ENCODE measurements around the gene RASGRF1. TPM values are rescaled to one million over a fixed set of nuclear protein-coding genes. Genes with fewer than 3 reads are reported as not detected.

RASGRF1 gene
- total RNA-seq, 3 donors from 2014 or later, result 0.15 to 0.16 TPM; not detected in 1

DNA sequence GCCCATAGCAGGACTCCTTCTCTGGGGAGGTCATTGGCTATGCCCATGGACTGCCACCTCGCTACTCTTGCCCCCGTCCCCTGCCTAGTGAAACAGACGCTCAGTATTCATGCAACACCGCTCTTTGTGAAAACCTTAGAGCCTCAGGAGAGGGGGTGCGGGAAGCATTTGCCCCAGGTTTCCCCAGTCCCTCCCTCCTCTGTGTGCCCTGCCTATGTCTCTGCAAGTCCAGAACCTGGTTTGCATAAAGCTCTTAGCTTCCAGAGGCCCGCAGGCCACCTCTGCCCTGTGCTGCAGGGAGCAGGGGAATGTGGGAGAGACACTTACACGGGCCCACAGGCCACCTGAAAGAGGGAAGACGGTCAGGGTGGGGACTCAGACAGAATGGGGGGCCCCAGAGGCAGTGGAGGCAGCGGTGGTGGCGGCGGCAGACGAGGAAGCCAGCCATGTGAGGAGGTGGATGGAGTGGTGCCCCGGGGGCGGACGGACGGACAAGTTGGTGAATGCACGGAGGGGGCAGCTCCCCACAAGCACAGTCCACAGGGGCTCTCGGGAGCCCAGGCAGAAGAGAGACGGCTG is 111.9 kb downstream of the RASGRF1 start:
- TF ChIP-seq POLR2A (IDR thresholded peaks at IDR 0.05), result no peak
- no peak for TF ChIP-seq POLR2AphosphoS5 (IDR thresholded peaks at IDR 0.05)
- TF ChIP-seq, protein P1, sequence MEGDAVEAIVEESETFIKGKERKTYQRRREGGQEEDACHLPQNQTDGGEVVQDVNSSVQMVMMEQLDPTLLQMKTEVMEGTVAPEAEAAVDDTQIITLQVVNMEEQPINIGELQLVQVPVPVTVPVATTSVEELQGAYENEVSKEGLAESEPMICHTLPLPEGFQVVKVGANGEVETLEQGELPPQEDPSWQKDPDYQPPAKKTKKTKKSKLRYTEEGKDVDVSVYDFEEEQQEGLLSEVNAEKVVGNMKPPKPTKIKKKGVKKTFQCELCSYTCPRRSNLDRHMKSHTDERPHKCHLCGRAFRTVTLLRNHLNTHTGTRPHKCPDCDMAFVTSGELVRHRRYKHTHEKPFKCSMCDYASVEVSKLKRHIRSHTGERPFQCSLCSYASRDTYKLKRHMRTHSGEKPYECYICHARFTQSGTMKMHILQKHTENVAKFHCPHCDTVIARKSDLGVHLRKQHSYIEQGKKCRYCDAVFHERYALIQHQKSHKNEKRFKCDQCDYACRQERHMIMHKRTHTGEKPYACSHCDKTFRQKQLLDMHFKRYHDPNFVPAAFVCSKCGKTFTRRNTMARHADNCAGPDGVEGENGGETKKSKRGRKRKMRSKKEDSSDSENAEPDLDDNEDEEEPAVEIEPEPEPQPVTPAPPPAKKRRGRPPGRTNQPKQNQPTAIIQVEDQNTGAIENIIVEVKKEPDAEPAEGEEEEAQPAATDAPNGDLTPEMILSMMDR (IDR thresholded peaks at IDR 0.05), result no peak
- no peak overlapping the region for H3K4me3 ChIP-seq
- intact Hi-C loops (cut with DNase I; ENCODE audit: low total_unique reads), result no loop called here
- no peaks in the 10 kb centered on the region for H3K4me1 ChIP-seq
- H3K36me3 ChIP-seq, result no peaks in the 10 kb centered on the region
- H3K9me3 ChIP-seq, result no peaks in the 10 kb centered on the region
- no peak for DNase-seq (ENCODE audit: low spot score in 2 of 2)
- no peak overlapping the region for H3K27ac ChIP-seq
- no peaks in the 10 kb centered on the region for H3K27me3 ChIP-seq

- no peak overlapping the region for H3K4me3 ChIP-seq
- no peaks in the 10 kb centered on the region for H3K4me1 ChIP-seq
- TF ChIP-seq POLR2A (IDR thresholded peaks at IDR 0.05) (no peak), POLR2AphosphoS5 (IDR thresholded peaks at IDR 0.05) (no peak)
- TF ChIP-seq, protein P1 (IDR thresholded peaks at IDR 0.05), result no peak
- no peaks in the 10 kb centered on the region for H3K27me3 ChIP-seq
- H3K36me3 ChIP-seq, result no peaks in the 10 kb centered on the region
- no peak overlapping the region for H3K27ac ChIP-seq
- no peaks in the 10 kb centered on the region for H3K9me3 ChIP-seq
- no peak for DNase-seq (ENCODE audit: low spot score in 2 of 2)
- intact Hi-C loops (cut with DNase I; ENCODE audit: low total_unique reads), result no loop called here
Observed at GRCh38 chr15:78977591-78978347, 112.8 kb downstream of the RASGRF1 start.

DNA sequence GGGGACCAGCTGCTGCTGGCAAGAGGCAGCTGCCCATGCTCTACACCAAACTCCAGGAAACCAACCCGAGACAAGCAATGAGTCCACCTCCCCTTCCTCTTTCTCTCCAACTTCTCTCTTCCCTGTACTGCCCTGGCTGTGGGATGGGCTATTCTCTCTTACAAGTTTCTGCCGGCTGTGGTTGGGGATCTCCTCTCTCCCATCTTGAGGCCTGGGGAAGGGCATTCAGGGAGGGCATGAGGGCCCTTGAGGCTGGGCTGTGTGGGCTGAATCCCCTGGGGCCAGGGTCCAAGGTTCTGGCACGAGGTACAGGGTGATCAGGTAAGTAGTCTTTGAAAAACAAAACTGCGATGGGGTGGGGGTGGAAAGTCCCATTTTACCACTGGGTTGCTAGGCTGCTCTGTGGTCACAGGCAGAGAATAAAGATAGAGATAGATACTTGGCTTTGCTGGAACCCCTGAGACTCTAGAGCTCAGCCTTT is 113.4 kb downstream of the RASGRF1 start:
- intact Hi-C loops (cut with DNase I; ENCODE audit: low total_unique reads), result no loop called here
- no peak for DNase-seq (ENCODE audit: low spot score in 2 of 2)

GRCh38 chr15:78976691-78977090 is 113.9 kb downstream of the RASGRF1 start:
- Histone ChIP-seq H3K36me3 (no peaks in the 10 kb centered on the region), H3K27ac (no peak overlapping the region), H3K4me1 (no peaks in the 10 kb centered on the region), H3K9me3 (no peaks in the 10 kb centered on the region), H3K27me3 (no peaks in the 10 kb centered on the region), H3K4me3 (no peak overlapping the region)
- no peak for DNase-seq (ENCODE audit: low spot score in 2 of 2)
- intact Hi-C loops (cut with DNase I; ENCODE audit: low total_unique reads), result no loop called here
- TF ChIP-seq, protein P1 (IDR thresholded peaks at IDR 0.05), result no peak
- TF ChIP-seq POLR2AphosphoS5 (IDR thresholded peaks at IDR 0.05) (no peak), POLR2A (IDR thresholded peaks at IDR 0.05) (no peak)

More for the DNA sequence above, 113.4 kb downstream of the RASGRF1 start:
- no peaks in the 10 kb centered on the region for H3K27me3 ChIP-seq
- no peaks in the 10 kb centered on the region for H3K36me3 ChIP-seq
- no peak overlapping the region for H3K27ac ChIP-seq
- no peaks in the 10 kb centered on the region for H3K4me1 ChIP-seq
- no peak overlapping the region for H3K4me3 ChIP-seq
- TF ChIP-seq, protein P1 (IDR thresholded peaks at IDR 0.05), result no peak
- TF ChIP-seq POLR2A (IDR thresholded peaks at IDR 0.05), result no peak
- H3K9me3 ChIP-seq, result no peaks in the 10 kb centered on the region

DNA sequence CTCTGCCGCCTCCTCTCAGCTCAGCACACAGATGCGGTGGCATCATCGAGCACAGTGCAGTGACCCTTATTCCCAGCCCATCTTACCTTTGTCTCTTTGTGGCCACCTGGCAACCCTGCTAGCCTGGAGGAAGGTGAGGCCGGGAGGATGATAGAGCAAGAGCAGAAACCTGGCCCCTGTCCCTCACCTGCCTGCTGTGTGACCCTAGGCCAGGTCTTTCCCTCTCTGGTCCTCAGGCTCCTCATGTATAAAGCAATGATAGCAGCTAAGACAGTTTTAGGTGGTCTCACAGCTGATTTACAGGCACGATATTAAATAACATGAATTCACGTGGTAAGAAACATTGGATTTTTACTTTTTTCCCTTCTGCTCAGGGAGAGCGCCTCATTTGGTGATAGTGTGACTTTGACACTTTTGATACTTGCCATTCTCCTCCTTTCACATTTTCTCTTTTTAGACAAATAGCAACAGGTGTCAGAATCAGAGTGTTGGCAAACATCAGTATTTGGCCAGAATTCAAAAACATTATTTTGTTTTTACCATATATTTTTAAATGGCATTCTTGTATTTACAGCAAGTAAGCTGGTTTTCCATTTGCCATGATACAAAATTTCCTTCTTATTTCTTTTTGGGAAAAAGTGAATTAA is 116.2 kb downstream of the RASGRF1 start:
- H3K4me1 ChIP-seq, result no peaks in the 10 kb centered on the region
- no peak for DNase-seq (ENCODE audit: low spot score in 2 of 2)
- H3K27ac ChIP-seq, result no peak overlapping the region
- no peaks in the 10 kb centered on the region for H3K36me3 ChIP-seq
- intact Hi-C loops (cut with DNase I; ENCODE audit: low total_unique reads), result no loop called here
- no peaks in the 10 kb centered on the region for H3K27me3 ChIP-seq
- TF ChIP-seq, protein P1 (IDR thresholded peaks at IDR 0.05), result no peak
- TF ChIP-seq POLR2AphosphoS5 (IDR thresholded peaks at IDR 0.05), result no peak
- TF ChIP-seq POLR2A (IDR thresholded peaks at IDR 0.05), result no peak
- H3K9me3 ChIP-seq, result no peaks in the 10 kb centered on the region
- no peak overlapping the region for H3K4me3 ChIP-seq

Data from breast epithelium (tissue), 4 donors.